Measurements from ENCODE around the gene ELL2.
"Not testable (repeated sequence)": the region's sequence is repeated elsewhere in the genome, so short reads cannot be mapped to it uniquely, and the experiment has no call there.

Gene ELL2

GRCh38 chr5:95931079-95931833 lies 30.4 kb downstream of the ELL2 start:
- no peak for DNase-seq (ENCODE audit: low read depth in 1 of 2, low spot score in 1 of 2)

- no peak for DNase-seq (ENCODE audit: low read depth in 1 of 2, low spot score in 1 of 2)
Observed at GRCh38 chr5:95930141-95930930, 31.3 kb downstream of the ELL2 start.

- no peak for DNase-seq (ENCODE audit: low read depth in 1 of 2, low spot score in 1 of 2)
Observed at GRCh38 chr5:95928724-95929253, 32.9 kb downstream of the ELL2 start.

- no peak for DNase-seq (ENCODE audit: low read depth in 1 of 2, low spot score in 1 of 2)
Observed at GRCh38 chr5:95927927-95928723, 33.5 kb downstream of the ELL2 start.

- not testable (repeated sequence) for DNase-seq (ENCODE audit: low read depth in 1 of 2, low spot score in 1 of 2)
Observed at GRCh38 chr5:95927300-95927699, 34.4 kb downstream of the ELL2 start.

GRCh38 chr5:95925939-95926338 lies 35.7 kb downstream of the ELL2 start:
- DNase-seq (ENCODE audit: low read depth in 1 of 2, low spot score in 1 of 2), result no peak

- DNase-seq (ENCODE audit: low read depth in 1 of 2, low spot score in 1 of 2), result no peak
Observed at GRCh38 chr5:95925378-95925744, 36.3 kb downstream of the ELL2 start.

- DNase-seq (ENCODE audit: low read depth in 1 of 2, low spot score in 1 of 2), result no peak
Observed at GRCh38 chr5:95924720-95925377, 36.8 kb downstream of the ELL2 start.

- no peak for DNase-seq (ENCODE audit: low read depth in 1 of 2, low spot score in 1 of 2)
Observed at GRCh38 chr5:95923918-95924544, 37.6 kb downstream of the ELL2 start.

- DNase-seq (ENCODE audit: low read depth in 1 of 2, low spot score in 1 of 2), result no peak
Observed at GRCh38 chr5:95922798-95923197, 38.9 kb downstream of the ELL2 start.

GRCh38 chr5:95921501-95921900 lies 40.1 kb downstream of the ELL2 start:
- no peak for DNase-seq (ENCODE audit: low read depth in 1 of 2, low spot score in 1 of 2)

GRCh38 chr5:95920822-95921221 lies 40.8 kb downstream of the ELL2 start:
- DNase-seq (ENCODE audit: low read depth in 1 of 2, low spot score in 1 of 2), result no peak

- no peak for DNase-seq (ENCODE audit: low read depth in 1 of 2, low spot score in 1 of 2)
Observed at GRCh38 chr5:95919658-95920057, 42.0 kb downstream of the ELL2 start.

- no peak for DNase-seq (ENCODE audit: low read depth in 1 of 2, low spot score in 1 of 2)
Observed at GRCh38 chr5:95918421-95919006, 43.1 kb downstream of the ELL2 start.

- DNase-seq (ENCODE audit: low read depth in 1 of 2, low spot score in 1 of 2), result no peak
Observed at GRCh38 chr5:95917207-95917606, 44.4 kb downstream of the ELL2 start.

GRCh38 chr5:95916687-95917085 lies 45.0 kb downstream of the ELL2 start:
- no peak for DNase-seq (ENCODE audit: low read depth in 1 of 2, low spot score in 1 of 2)

GRCh38 chr5:95915999-95916686 lies 45.5 kb downstream of the ELL2 start:
- DNase-seq (ENCODE audit: low read depth in 1 of 2, low spot score in 1 of 2), result no peak

- no peak for DNase-seq (ENCODE audit: low read depth in 1 of 2, low spot score in 1 of 2)
Observed at GRCh38 chr5:95913663-95914062, 48.0 kb downstream of the ELL2 start.

GRCh38 chr5:95912029-95912428 lies 49.6 kb downstream of the ELL2 start:
- no peak for DNase-seq (ENCODE audit: low read depth in 1 of 2, low spot score in 1 of 2)

GRCh38 chr5:95910521-95910920 lies 51.1 kb downstream of the ELL2 start:
- DNase-seq (ENCODE audit: low read depth in 1 of 2, low spot score in 1 of 2), result no peak
